ENCODE measurements around the gene FBXO45. TPM values are rescaled to one million over a fixed set of nuclear protein-coding genes. Genes with fewer than 3 reads are reported as not detected.

Gene FBXO45
- total and polyA plus RNA-seq, 9 of the 15 experiments (the other 6 are each of a cell fraction or from before 2014, with no cell fraction given) = 15.2 to 52.8 (median 37.0) TPM

DNA sequence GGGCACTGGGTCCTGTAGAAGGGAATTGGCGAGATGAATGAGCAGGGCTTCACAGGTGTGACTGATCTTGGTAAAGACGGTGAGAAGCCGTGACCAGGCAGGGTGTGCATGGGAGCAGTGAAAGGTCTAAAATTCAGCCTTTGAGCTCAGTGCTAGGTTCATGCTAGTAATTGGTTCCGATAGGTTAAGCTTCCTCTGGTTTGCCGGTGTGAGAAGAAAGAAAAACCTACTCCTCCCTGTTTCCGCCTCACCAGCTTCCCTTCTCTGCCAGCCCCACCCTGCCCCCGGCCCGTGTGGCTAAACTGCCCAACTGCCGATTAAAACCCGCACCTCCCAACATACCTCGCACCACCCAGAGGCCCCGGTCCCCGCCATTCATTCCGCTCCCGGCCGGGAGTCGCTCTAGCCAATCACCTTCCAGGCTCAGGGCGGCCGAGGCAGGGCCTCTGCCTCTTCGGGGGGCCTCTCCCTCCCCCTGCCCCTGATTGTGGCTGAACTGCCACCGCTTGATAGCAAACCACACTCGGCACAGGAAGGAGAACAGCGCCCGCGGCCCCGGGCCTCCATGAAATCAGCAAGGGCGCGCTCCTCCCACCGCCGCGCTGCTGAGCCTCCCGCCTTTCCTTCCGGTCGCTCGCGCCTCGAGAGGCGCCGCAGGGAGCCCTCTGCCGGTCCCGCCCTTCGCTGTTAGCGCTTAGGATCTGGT lies 63.7 kb downstream of the FBXO45 start (continued):
- no peak; the same call in none of the 2 replicates for TF ChIP-seq JUND (IDR thresholded peaks at IDR 0.05; ENCODE audit: borderline replicate concordance, low read depth, low read length)
- no peak; the same call in 2 of the 3 replicates for TF ChIP-seq JUND (tag; IDR thresholded peaks at IDR 0.05; ENCODE audit: borderline replicate concordance, low read depth, low read length)
- TF ChIP-seq PTBP1 (IDR thresholded peaks at IDR 0.05; ENCODE audit: low read depth, low read length) = no peak
- TF ChIP-seq ZNF3 (CRISPR knock-in tag; IDR thresholded peaks at IDR 0.05) = no peak
- TF ChIP-seq EHMT2 (IDR thresholded peaks at IDR 0.05) = no peak
- TF ChIP-seq TARDBP (IDR thresholded peaks at IDR 0.05) = no peak
- TF ChIP-seq ZNF253 (CRISPR knock-in tag; conservative IDR thresholded peaks at IDR 0.05) = no peak
- TF ChIP-seq PCBP2 (IDR thresholded peaks at IDR 0.05; ENCODE audit: low read depth, low read length, poor library complexity, severe bottlenecking) = no peak
- TF ChIP-seq DACH1 (IDR thresholded peaks at IDR 0.05; ENCODE audit: partially characterized antibody) = no peak
- no peak for TF ChIP-seq MIER1 (IDR thresholded peaks at IDR 0.05; ENCODE audit: low read depth)
- TF ChIP-seq KDM1A (IDR thresholded peaks at IDR 0.05) = no peak; a peak in 1 of 4 replicates
- no peak for TF ChIP-seq PHB (CRISPR knock-in tag; IDR thresholded peaks at IDR 0.05)
- TF ChIP-seq GATAD2A (IDR thresholded peaks at IDR 0.05) = peak; percentile 39; the same call in 1 of the 2 replicates
- TF ChIP-seq PHTF2 (CRISPR knock-in tag; IDR thresholded peaks at IDR 0.05) = no peak
- TF ChIP-seq, protein P1, sequence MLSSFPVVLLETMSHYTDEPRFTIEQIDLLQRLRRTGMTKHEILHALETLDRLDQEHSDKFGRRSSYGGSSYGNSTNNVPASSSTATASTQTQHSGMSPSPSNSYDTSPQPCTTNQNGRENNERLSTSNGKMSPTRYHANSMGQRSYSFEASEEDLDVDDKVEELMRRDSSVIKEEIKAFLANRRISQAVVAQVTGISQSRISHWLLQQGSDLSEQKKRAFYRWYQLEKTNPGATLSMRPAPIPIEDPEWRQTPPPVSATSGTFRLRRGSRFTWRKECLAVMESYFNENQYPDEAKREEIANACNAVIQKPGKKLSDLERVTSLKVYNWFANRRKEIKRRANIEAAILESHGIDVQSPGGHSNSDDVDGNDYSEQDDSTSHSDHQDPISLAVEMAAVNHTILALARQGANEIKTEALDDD (IDR thresholded peaks at IDR 0.05) = no peak; the same call in none of the 2 replicates
- no peak for TF ChIP-seq E2F3 (CRISPR knock-in tag; IDR thresholded peaks at IDR 0.05)
- TF ChIP-seq ZNF449 (CRISPR knock-in tag; IDR thresholded peaks at IDR 0.05) = no peak
- TF ChIP-seq XRCC4 (IDR thresholded peaks at IDR 0.05; ENCODE audit: extremely low read depth, insufficient read depth, insufficient read length) = no peak
- TF ChIP-seq DMBX1 (CRISPR knock-in tag; IDR thresholded peaks at IDR 0.05; ENCODE audit: borderline replicate concordance) = no peak
- TF ChIP-seq ZNF584 (CRISPR knock-in tag; IDR thresholded peaks at IDR 0.05; ENCODE audit: low read depth) = no peak
- no peak for TF ChIP-seq ETS2 (tag; IDR thresholded peaks at IDR 0.05; ENCODE audit: borderline replicate concordance, poor library complexity, severe bottlenecking)
- TF ChIP-seq, protein P2, sequence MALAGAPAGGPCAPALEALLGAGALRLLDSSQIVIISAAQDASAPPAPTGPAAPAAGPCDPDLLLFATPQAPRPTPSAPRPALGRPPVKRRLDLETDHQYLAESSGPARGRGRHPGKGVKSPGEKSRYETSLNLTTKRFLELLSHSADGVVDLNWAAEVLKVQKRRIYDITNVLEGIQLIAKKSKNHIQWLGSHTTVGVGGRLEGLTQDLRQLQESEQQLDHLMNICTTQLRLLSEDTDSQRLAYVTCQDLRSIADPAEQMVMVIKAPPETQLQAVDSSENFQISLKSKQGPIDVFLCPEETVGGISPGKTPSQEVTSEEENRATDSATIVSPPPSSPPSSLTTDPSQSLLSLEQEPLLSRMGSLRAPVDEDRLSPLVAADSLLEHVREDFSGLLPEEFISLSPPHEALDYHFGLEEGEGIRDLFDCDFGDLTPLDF (CRISPR knock-in tag; IDR thresholded peaks at IDR 0.05) = peak; percentile 73; the same call in 1 of the 2 replicates
- no peak for TF ChIP-seq CHCHD3 (CRISPR knock-in tag; IDR thresholded peaks at IDR 0.05)
- TF ChIP-seq CREM (IDR thresholded peaks at IDR 0.05; ENCODE audit: low read depth) = peak; percentile 44; the same call in 1 of the 2 replicates
- no peak for TF ChIP-seq ASH1L (IDR thresholded peaks at IDR 0.05; ENCODE audit: borderline replicate concordance, low read depth, partially characterized antibody)
- TF ChIP-seq NBN (IDR thresholded peaks at IDR 0.05; ENCODE audit: low read depth) = peak; percentile 40; the same call in 1 of the 2 replicates
- no peak for TF ChIP-seq ZNF212 (CRISPR knock-in tag; IDR thresholded peaks at IDR 0.05)
